Effector memory CD4-positive, alpha-beta T cell (primary cell): Measurements from ENCODE around the gene CAMSAP1.
"Not testable (repeated sequence)": the region's sequence is repeated elsewhere in the genome, so short reads cannot be mapped to it uniquely, and the experiment has no call there.

Source experiments
- DNase-seq, 3 donors: peaks; one replicate each; pipeline ENCODE4 v3.0.0-alpha.2; 2020
- H3K27ac ChIP-seq: 2 replicates; pipeline ENCODE4 v1.7.0; 2013; ENCODE audit warnings: mild to moderate bottlenecking, low read length, moderate library complexity; ENCODE audit not compliant: insufficient read depth, poor library complexity, severe bottlenecking
- H3K27me3 ChIP-seq: replicated peaks from 2 replicates; pipeline ENCODE4 v1.7.0; 2013; ENCODE audit warnings: mild to moderate bottlenecking, low read length; ENCODE audit not compliant: insufficient read depth, control insufficient read depth, poor library complexity, severe bottlenecking
- H3K36me3 ChIP-seq: 2 replicates; pipeline ENCODE4 v1.7.0; 2013; ENCODE audit warnings: mild to moderate bottlenecking, low read length, moderate library complexity; ENCODE audit not compliant: control insufficient read depth, insufficient read depth
- H3K4me1 ChIP-seq: 2 replicates; pipeline ENCODE4 v1.7.0; 2013; ENCODE audit warnings: low read length, mild to moderate bottlenecking; ENCODE audit not compliant: control insufficient read depth, insufficient read depth, poor library complexity, severe bottlenecking
- H3K4me3 ChIP-seq: 2 replicates; pipeline ENCODE4 v1.7.0; 2013; ENCODE audit warnings: low read length, low read depth, mild to moderate bottlenecking; ENCODE audit not compliant: insufficient read depth, poor library complexity, severe bottlenecking
- H3K9me3 ChIP-seq: 2 replicates; pipeline ENCODE4 v1.7.0; 2013; ENCODE audit warnings: mild to moderate bottlenecking, low read length, moderate library complexity; ENCODE audit not compliant: control insufficient read depth

The CAMSAP1 gene

DNA sequence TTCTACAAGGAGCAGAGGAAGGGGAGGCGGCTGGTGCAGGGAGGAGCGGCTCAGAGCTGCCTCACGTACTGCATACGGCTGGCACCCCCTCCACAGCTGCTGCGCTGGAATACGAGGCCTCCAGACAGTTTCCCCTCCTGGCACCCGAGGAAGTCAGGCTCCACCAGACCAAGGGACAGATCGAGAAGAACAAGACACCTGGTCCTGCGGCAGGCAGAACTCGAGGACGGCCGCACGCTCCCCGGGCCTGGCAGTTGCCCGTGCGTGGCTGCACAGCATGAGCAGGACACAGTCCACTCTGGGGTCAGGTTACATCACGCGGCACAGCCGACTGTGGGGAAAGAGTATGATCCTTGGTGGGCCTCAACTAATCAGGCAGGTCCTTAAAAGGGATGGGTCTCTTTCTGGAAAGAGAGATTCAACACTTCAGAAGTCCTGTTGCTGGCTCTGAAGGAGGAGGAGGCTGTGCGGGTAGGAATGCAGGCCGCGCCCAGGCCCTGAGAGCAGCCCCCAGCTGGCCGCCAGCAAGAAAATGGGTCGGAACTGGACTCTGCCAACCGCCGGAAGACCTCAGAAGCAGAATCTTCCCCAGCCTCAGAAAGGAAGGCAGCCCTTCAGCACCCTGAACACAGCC, 42.3 kb upstream of the CAMSAP1 start:
- no peak overlapping the region for H3K4me3 ChIP-seq
- H3K4me1 ChIP-seq = no peaks in the 10 kb centered on the region
- no peak overlapping the region for H3K27ac ChIP-seq
- DNase-seq = no peak
- peaks cover 40% of the 10 kb centered on the region for H3K36me3 ChIP-seq
- no peaks in the 10 kb centered on the region for H3K9me3 ChIP-seq
- H3K27me3 ChIP-seq = no peaks in the 10 kb centered on the region

DNA sequence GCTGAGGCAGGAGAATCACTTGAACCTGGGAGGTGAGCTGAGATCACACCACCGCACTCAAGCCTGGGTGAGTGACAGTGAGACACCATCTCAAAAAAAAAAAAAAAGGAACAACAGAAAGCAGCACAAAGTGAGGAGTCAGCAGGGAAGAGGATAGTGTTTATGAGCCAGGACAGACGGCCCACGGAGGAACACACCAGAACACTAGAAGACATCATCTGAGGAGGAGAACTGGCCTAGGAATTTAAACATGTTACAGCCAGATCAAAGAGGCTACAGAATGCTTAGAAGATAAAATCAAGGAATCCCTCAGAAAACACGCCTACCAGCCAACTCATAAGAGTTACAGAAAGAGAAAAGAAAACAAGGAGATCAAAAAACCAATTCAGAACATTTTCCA, 41.6 kb upstream of the CAMSAP1 start:
- Histone ChIP-seq H3K36me3 (peaks cover 47% of the 10 kb centered on the region), H3K9me3 (no peaks in the 10 kb centered on the region), H3K4me1 (no peaks in the 10 kb centered on the region), H3K27ac (no peak overlapping the region), H3K4me3 (no peak overlapping the region), H3K27me3 (no peaks in the 10 kb centered on the region)
- no peak for DNase-seq

DNA sequence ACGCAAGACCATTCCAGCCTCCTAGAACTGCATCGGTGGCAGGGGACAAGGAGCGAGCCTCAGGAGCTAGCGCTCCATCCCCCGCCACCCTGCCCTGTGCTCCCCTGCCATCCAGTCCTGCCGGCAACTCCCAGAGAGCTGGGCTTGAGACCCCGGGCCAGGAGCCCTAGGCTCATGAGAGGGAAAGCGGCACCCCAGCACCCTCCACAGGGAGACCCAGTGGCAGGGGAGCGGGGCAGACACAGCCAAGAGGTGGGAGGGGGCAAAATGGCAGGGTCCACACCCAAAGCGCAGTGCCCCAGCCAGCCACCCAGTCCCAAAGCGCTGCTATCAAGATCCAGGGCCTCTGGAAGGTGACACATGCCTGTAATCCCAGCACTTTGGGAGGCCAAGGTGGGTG, 41.1 kb upstream of the CAMSAP1 start:
- H3K27me3 ChIP-seq = no peaks in the 10 kb centered on the region

DNA sequence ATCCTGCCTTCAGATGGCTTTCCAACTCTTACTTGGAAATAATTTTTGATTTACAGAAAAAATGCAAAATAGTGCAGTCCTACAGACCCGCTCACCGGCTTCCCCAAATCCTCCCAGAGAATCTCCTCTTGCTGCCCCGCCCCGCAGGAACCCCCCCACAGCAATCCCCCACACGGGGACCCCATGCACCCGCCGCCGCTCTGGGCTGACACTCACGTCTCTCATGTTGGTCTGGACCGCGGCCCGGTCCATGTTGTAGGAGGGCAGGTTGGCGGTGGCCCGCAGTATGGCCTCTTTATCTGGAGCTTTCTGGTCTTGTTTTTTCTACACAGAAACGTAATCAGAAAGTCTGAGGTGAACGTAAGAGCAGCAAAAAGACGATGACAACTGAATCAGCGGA, 40.2 kb upstream of the CAMSAP1 start:
- no peak overlapping the region for H3K4me3 ChIP-seq
- H3K9me3 ChIP-seq = no peaks in the 10 kb centered on the region
- no peak overlapping the region for H3K27ac ChIP-seq
- H3K4me1 ChIP-seq = no peaks in the 10 kb centered on the region
- H3K36me3 ChIP-seq = peaks cover 43% of the 10 kb centered on the region
- H3K27me3 ChIP-seq = no peaks in the 10 kb centered on the region
- DNase-seq = no peak

More for the DNA sequence above, 41.1 kb upstream of the CAMSAP1 start:
- DNase-seq = no peak
- Histone ChIP-seq H3K9me3 (no peaks in the 10 kb centered on the region), H3K27ac (no peak overlapping the region), H3K4me1 (no peaks in the 10 kb centered on the region), H3K4me3 (no peak overlapping the region), H3K36me3 (peaks cover 49% of the 10 kb centered on the region)

DNA sequence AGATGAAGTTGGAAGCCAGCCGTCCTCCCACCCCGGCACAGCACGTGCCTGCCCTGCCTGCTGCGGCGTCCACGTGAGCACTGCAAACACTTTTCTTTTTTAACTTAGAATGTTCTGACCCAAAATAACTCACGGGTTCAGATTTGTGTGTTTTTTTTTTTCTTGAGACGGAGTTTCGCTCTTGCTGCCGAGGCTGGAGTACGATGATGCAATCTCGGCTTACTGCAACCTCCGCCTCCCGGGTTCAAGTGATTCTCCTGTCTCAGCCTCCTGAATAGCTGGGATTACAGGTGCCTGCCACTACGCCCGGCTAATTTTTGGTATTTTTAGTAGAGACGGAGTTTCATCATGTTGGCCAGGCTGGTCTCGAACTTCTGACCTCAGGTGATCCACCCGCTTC, 39.8 kb upstream of the CAMSAP1 start:
- not testable (repeated sequence) for DNase-seq, H3K4me1 ChIP-seq, H3K4me3 ChIP-seq, H3K27ac ChIP-seq, H3K27me3 ChIP-seq, H3K9me3 ChIP-seq
- peaks cover 46% of the 10 kb centered on the region for H3K36me3 ChIP-seq

DNA sequence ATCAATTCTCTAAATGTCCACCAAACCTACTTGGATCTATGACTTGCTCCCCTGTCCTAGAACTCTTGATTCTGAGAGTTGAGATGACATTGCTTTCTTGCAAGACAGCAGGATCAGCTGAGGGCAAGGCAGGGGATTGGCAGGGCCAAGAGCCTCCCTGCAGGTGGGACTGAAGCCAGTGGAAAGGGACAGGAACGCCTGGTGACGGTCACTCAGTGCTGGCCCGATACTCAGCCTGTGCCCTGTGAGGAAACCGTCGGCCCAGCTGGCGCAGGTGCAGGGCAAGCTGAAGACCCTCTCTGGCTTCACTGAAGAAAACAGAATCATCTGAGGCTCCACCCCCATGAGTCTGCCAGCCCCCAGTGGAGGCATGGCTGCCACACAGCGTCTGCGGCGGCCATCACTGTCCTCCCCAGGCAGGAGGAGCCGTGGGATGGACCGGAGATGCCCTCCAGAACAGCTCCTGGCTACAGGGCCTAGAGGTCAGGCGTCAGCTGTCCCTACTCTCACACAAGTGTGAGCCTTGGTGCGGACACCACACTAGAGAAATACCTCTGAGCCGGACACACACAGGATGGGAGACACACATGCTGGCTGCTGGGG, 39.1 kb upstream of the CAMSAP1 start:
- Histone ChIP-seq H3K4me1 (no peaks in the 10 kb centered on the region), H3K27me3 (no peaks in the 10 kb centered on the region), H3K4me3 (no peak overlapping the region), H3K36me3 (peaks cover 50% of the 10 kb centered on the region), H3K27ac (no peak overlapping the region), H3K9me3 (no peaks in the 10 kb centered on the region)
- no peak for DNase-seq

DNA sequence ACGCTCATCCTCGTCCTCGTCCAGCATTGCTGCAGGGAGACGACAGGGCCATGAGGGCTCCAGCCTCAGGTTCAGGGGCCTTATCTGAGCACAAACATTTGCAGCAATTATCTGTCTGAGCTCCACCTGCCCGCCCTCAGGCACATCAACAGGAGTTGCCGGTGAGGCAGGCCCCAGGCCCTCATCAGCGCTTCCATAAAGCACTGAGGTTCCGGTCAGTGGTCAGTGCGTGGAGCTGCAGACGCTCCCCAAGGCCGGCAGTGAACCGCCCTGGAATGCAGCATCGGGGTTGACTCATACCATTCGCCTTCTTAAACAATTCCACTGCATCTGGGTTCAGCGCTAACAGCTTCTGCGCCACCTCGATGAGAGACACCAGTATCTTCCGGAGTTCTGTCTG, 38.6 kb upstream of the CAMSAP1 start:
- Histone ChIP-seq H3K4me1 (no peaks in the 10 kb centered on the region), H3K27me3 (no peaks in the 10 kb centered on the region), H3K36me3 (peaks cover 50% of the 10 kb centered on the region), H3K27ac (no peak overlapping the region), H3K9me3 (no peaks in the 10 kb centered on the region), H3K4me3 (no peak overlapping the region)
- DNase-seq = no peak

DNA sequence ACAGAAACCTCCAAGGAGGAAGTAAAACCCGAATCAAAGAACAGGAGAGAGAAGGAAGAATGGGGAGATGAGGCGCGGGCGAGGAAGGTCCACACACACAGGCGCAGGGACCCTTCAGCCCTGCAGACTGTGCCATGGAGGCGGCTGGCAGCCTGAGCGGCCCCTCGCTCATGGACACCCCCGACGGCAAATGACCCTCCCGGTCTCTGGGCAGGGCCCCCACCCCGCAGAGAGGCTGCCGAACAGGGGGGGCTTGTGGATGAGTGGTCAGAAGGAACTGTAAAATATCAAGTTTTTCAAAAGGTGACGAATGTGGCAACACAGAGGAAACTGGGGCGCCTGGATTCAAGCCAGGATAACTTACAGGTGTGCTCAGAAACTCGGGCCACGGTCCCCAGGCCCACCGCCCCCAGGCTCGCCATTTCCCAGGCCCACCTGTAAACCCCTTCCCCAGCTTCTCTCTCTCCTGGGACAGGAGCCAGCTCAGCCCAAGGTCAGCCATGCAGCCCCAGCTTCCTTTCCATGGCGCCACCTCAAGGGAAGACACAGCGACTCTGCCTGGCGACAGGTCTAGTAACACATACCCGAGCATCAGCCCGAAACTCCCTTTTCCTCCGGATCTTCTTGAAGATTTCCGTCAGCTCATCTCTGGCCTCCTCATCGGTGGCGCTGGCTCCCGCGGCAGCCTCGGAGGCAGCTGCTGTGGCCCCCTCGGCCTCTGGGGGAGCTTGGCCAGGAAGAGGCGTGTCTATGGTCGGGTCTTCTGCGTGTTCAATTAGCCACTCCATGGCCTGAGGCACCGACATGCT, 37.3 kb upstream of the CAMSAP1 start:
- H3K27me3 ChIP-seq = no peaks in the 10 kb centered on the region
- H3K9me3 ChIP-seq = no peaks in the 10 kb centered on the region
- H3K4me1 ChIP-seq = no peaks in the 10 kb centered on the region
- H3K27ac ChIP-seq = no peak overlapping the region
- no peak overlapping the region for H3K4me3 ChIP-seq
- peaks cover 44% of the 10 kb centered on the region for H3K36me3 ChIP-seq
- DNase-seq = no peak

DNA sequence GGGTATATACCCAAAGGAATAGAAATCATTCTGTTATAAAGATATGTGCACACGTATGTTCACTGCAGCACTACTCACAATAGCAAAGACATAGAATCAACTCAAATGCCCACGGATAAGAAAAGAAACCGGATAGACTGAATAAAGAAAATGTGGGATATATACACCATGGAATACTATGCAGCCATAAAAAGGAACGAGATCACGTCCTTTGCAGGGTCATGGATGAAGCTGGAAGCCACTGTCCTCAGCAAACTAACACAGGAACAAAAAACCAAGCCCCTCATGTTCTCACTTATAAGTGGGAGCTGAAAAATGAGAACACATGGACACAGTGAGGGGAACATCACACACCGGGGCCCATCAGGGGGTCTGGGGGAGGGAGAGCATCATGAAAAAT, 36.3 kb upstream of the CAMSAP1 start:
- H3K9me3 ChIP-seq, H3K4me1 ChIP-seq, H3K27ac ChIP-seq, H3K4me3 ChIP-seq, H3K27me3 ChIP-seq, DNase-seq: not testable (repeated sequence)
- peaks cover 44% of the 10 kb centered on the region for H3K36me3 ChIP-seq

DNA sequence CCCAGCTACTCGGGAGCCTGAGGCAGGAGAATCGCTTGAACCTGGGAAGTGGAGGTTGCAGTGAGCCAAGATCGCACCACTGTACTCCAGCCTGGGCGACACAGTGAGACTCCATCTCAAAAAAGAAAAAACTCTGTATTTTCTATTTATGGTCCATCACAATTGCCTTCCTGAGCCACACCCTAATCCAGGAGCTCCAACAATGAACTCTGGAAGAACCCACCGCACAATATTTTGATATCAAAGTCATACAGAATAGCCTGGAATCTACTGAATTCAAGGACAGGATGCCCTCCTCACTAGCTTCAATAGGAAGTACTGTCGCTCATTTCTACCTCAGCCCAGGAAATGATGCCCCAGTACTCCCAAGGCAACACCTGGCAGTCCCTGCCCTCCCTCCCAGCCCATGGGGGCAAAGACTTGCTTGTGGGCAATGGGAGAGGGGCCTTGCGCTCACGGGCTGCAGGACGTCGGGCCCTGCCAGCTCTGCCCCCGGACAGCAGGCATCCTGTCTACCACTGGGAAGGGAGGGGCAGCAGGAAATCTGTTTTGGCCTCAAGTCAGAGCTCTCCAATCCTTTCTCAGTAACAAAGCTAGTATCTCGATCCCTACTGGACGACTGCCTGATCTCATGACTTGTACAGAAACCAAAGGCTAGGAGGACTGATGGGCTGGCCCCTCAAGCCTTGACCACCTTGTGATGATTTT, 34.1 kb upstream of the CAMSAP1 start:
- H3K4me1 ChIP-seq = no peaks in the 10 kb centered on the region
- no peak overlapping the region for H3K4me3 ChIP-seq
- H3K27me3 ChIP-seq = no peaks in the 10 kb centered on the region
- H3K36me3 ChIP-seq = peaks cover 48% of the 10 kb centered on the region
- no peaks in the 10 kb centered on the region for H3K9me3 ChIP-seq
- H3K27ac ChIP-seq = no peak overlapping the region
- no peak for DNase-seq
